H1 (cell line): Measurements from ENCODE around the gene RAB3GAP2. TPM values are rescaled to one million over a fixed set of nuclear protein-coding genes. Genes with fewer than 3 reads are reported as not detected.

ENCODE experiments used
- CBX8 ChIP-seq: fragments of 300-800, 300-1000 bp; sonication (generic); IDR thresholded peaks from 2 replicates; pipeline ENCODE4 v1.7.1; 2016; ENCODE audit warnings: low read depth, low read length, borderline replicate concordance
- EZH2 ChIP-seq: fragments of 200-600 bp; sonication (generic); IDR thresholded peaks from 2 replicates; pipeline ENCODE4 v1.7.1; 2012; ENCODE audit warnings: low read depth, mild to moderate bottlenecking, moderate library complexity, low read length, inconsistent platforms; ENCODE audit not compliant: severe bottlenecking
- FOSL1 ChIP-seq: IDR thresholded peaks from 2 replicates; pipeline ENCODE4 v1.6.1; 2011; ENCODE audit warnings: mild to moderate bottlenecking, low read depth, low read length, moderate library complexity; ENCODE audit not compliant: insufficient read depth
- RBBP5 ChIP-seq: IDR thresholded peaks from 2 replicates; pipeline ENCODE4 v1.7.1; 2012; ENCODE audit warnings: low read depth, mild to moderate bottlenecking, inconsistent platforms, low read length, moderate library complexity, borderline replicate concordance
- SRF ChIP-seq: IDR thresholded peaks from 2 replicates; pipeline ENCODE4 v1.6.1; 2011; ENCODE audit warnings: mild to moderate bottlenecking, low read depth, low read length, moderate library complexity
- polyA plus RNA-seq, 7 experiments: library from polyadenylated mRNA; depleted of rRNA in 3 of 7; stranded (reverse) in 5 of 7; unstranded in 2 of 7; fragments of >200 nt in 5 of 7; fragments of 200-250 nt in 2 of 7; gene quantifications; 1 replicate in 5 of 7; 2 replicates in 1 of 7; 4 replicates in 1 of 7; pipeline versions ENCODE4 v1.2.1 to v1.2.3, GENCODE V29; 2011 to 2013; ENCODE audit warnings: missing spikeins in 2 of 7, mixed read lengths in 2 of 7
- total RNA-seq: library from RNA; stranded (reverse); fragmentation: NEBNext Ultra II Directional; extraction: Animal tissue kit (Norgen Biotek cat#: 25700); gene quantifications from 2 replicates; pipeline ENCODE4 v1.2.1, GENCODE V29; 2021

The RAB3GAP2 gene
- total and polyA plus RNA-seq, 2 of the 8 experiments (the other 6 are each of a cell fraction or from before 2014, with no cell fraction given) = 19.7 to 52.7 TPM

GRCh38 chr1:220280249-220280648 lies 8.0 kb upstream of the RAB3GAP2 start (continued):
- TF ChIP-seq FOSL1 (no peak), EZH2 (no peak), RBBP5 (no peak), CBX8 (no peak), SRF (no peak)
